SJSA1 (cell line): ENCODE data around the gene VWC2. TPM values are rescaled to one million over a fixed set of nuclear protein-coding genes. Genes with fewer than 3 reads are reported as not detected.

ENCODE experiments used
- DNase-seq, 2 experiments: peaks; one replicate each; pipeline ENCODE4 v3.0.0-alpha.2; 2015 to 2020; ENCODE audit warnings: low spot score in 2 of 2, low read depth in 1 of 2
- H3K27ac ChIP-seq: fragments of 250-450 bp; sonication (Bioruptor Pico); 2 replicates; pipeline ENCODE4 v1.5.1; 2020; ENCODE audit warnings: mild to moderate bottlenecking, moderate library complexity
- H3K27me3 ChIP-seq: fragments of 250-450 bp; sonication (Bioruptor Pico); replicated peaks from 2 replicates; pipeline ENCODE4 v1.5.1; 2020; ENCODE audit warnings: mild to moderate bottlenecking, moderate library complexity
- H3K36me3 ChIP-seq: fragments of 250-450 bp; sonication (Bioruptor Pico); 2 replicates; pipeline ENCODE4 v1.5.1; 2020; ENCODE audit warnings: mild to moderate bottlenecking
- H3K4me1 ChIP-seq: fragments of 250-450 bp; sonication (Bioruptor Pico); replicated peaks from 2 replicates; pipeline ENCODE4 v1.6.1; 2021; ENCODE audit warnings: mild to moderate bottlenecking
- H3K4me3 ChIP-seq: fragments of 250-450 bp; sonication (Bioruptor Pico); 2 replicates; pipeline ENCODE4 v1.5.1; 2020; ENCODE audit warnings: mild to moderate bottlenecking
- H3K9me3 ChIP-seq: fragments of 250-450 bp; sonication (Bioruptor Pico); replicated peaks from 2 replicates; pipeline ENCODE4 v1.5.1; 2020; ENCODE audit warnings: mild to moderate bottlenecking
- total RNA-seq: library from RNA; depleted of rRNA; stranded (reverse); fragments of >200 nt; shearing (Covaris generic); gene quantifications from 2 replicates; pipeline ENCODE4 v1.2.3, GENCODE V29; 2014

The VWC2 gene
- total RNA-seq, 1 experiment from 2014 or later, result not detected

DNA sequence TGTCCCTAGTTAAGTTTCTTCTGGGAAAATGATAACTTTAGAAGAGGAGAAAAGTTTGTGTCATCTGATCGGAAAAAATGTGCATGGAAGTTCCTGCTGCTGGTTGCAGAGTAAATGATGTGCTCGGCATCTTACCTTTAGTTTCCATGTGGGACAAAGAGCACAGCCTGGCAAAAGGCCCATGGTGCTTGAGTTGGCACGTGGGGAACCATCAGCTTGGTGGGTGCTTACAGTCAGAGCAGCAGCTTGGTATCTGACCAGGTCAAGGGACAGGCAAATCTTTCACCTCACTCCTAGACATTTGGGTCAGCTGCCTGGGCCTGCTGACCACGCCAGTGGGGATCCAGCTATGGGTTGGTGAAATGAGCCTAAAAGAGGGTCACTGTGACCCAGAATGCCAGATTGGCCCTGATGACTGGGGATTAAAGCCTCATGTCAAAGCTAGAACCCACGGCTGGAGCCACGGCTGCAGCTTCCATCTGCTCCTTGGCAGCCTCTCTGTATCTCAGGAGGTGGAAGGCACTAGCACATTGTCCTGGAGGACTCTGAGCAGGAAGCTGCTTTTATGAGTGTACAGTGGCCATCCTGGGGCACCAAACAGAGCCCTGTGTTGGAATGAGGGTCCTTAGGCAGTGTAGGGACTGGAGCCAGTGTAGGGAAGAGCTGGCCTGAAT, 24.7 kb downstream of the VWC2 start:
- Histone ChIP-seq H3K27me3 (no peaks in the 10 kb centered on the region), H3K9me3 (no peaks in the 10 kb centered on the region), H3K27ac (no peak overlapping the region), H3K36me3 (no peaks in the 10 kb centered on the region), H3K4me3 (no peak overlapping the region), H3K4me1 (no peaks in the 10 kb centered on the region)
- no peak for DNase-seq

GRCh38 chr7:49800031-49800430, 26.6 kb downstream of the VWC2 start:
- H3K27ac ChIP-seq, result no peak overlapping the region
- H3K36me3 ChIP-seq, result no peaks in the 10 kb centered on the region
- H3K4me3 ChIP-seq, result no peak overlapping the region
- no peaks in the 10 kb centered on the region for H3K27me3 ChIP-seq
- H3K9me3 ChIP-seq, result no peaks in the 10 kb centered on the region
- no peak for DNase-seq
- no peaks in the 10 kb centered on the region for H3K4me1 ChIP-seq

DNA sequence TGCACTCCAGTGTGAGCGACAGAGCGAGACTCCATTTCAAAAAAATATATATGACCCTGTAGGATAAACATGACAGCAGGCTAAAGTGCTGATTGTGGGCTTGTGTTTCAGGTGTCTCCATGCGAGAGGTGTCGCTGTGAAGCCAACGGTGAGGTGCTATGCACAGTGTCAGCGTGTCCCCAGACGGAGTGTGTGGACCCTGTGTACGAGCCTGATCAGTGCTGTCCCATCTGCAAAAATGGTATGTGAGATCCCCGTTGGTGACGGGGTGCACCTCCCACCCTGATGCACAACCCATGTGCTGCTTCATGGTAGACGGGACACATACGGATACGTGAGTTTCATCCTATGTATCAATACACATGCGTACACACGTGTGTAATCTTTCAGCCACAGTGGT, 29.2 kb downstream of the VWC2 start:
- no peak overlapping the region for H3K27ac ChIP-seq
- H3K4me3 ChIP-seq, result no peak overlapping the region
- H3K9me3 ChIP-seq, result no peaks in the 10 kb centered on the region
- no peaks in the 10 kb centered on the region for H3K4me1 ChIP-seq
- H3K27me3 ChIP-seq, result no peaks in the 10 kb centered on the region
- H3K36me3 ChIP-seq, result no peaks in the 10 kb centered on the region
- DNase-seq, result no peak

DNA sequence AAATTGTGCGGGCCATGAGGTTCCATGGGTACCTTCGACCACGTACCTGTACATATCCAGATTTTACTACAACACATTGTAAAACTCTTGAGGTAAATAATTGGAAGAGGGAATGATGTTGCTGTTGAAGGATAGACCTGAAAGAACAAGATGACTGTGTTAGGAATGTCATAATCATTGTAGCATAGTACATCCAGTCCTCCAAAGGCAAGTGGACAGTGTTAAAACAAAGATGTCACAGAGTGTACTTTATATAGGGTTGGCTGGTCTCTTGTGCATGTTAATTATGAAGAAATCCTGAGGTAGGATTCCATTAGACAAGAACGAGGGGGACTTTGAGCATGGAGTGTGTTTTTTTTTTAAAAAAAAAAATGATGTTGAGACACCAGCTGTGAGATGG, 30.4 kb downstream of the VWC2 start:
- Histone ChIP-seq H3K9me3 (no peaks in the 10 kb centered on the region), H3K27ac (no peak overlapping the region), H3K36me3 (no peaks in the 10 kb centered on the region), H3K27me3 (no peaks in the 10 kb centered on the region), H3K4me3 (no peak overlapping the region), H3K4me1 (no peaks in the 10 kb centered on the region)
- no peak for DNase-seq

DNA sequence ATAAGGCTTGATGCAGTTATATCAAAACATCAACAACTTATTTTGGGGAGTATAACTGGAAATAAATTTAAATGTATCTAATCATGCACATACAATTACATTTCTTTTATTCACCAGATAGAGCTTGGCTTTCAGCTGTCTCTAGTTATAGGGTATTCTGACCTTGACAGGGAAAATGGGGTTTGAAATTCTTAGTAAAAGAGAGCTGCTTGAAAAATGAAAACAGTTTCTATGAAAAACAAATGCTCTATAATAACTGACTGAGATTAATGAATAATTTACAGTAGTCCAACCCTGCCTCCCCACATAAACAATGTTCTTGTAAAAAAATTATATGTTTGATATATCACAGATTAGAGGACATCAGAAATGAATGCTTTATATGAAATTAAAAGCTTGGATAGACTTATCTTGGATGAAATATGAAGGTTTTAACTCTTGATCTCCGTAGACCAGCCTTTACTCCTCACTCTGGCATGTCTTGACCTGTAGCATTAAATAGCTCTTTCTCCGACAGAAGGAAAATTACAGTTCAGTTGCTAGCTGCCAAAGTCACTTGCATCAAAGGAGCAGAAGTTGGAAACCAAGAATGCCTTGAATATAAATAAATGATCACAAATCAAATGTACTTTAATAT, 32.1 kb downstream of the VWC2 start:
- Histone ChIP-seq H3K4me1 (no peaks in the 10 kb centered on the region), H3K27ac (no peak overlapping the region), H3K9me3 (no peaks in the 10 kb centered on the region), H3K27me3 (no peaks in the 10 kb centered on the region), H3K4me3 (no peak overlapping the region), H3K36me3 (no peaks in the 10 kb centered on the region)
- DNase-seq, result no peak

DNA sequence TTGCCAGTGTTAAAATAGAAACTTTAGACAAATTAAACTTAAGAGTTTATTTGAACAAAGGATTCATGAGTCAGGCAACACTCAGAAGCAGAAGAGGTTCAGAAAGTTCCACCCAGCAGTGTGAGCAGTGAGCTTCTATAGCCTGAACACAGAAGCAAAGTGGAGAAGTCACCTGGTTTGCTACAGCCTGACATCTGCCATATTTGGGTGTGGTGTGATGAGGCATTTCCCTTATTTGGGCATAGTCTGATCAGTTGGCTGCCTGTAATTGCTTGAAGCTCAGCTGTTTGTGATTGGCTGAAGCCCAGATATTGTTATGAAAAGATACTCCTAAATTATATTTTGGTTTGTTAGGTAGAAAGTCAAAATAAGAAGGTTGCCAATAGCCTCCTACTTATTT, 39.1 kb downstream of the VWC2 start:
- H3K4me3 ChIP-seq, result no peak overlapping the region
- H3K27ac ChIP-seq, result no peak overlapping the region
- H3K4me1 ChIP-seq, result no peaks in the 10 kb centered on the region
- no peaks in the 10 kb centered on the region for H3K27me3 ChIP-seq
- DNase-seq, result no peak
- no peaks in the 10 kb centered on the region for H3K9me3 ChIP-seq
- no peaks in the 10 kb centered on the region for H3K36me3 ChIP-seq

- Histone ChIP-seq H3K36me3 (no peaks in the 10 kb centered on the region), H3K4me1 (no peaks in the 10 kb centered on the region), H3K9me3 (no peaks in the 10 kb centered on the region), H3K4me3 (no peak overlapping the region), H3K27me3 (no peaks in the 10 kb centered on the region), H3K27ac (no peak overlapping the region)
- no peak for DNase-seq
Measured at GRCh38 chr7:49817279-49817678, 43.8 kb downstream of the VWC2 start.

GRCh38 chr7:49821181-49821580, 47.7 kb downstream of the VWC2 start:
- H3K36me3 ChIP-seq, result no peaks in the 10 kb centered on the region
- H3K4me1 ChIP-seq, result no peaks in the 10 kb centered on the region
- H3K9me3 ChIP-seq, result no peaks in the 10 kb centered on the region
- no peak overlapping the region for H3K27ac ChIP-seq
- H3K27me3 ChIP-seq, result no peaks in the 10 kb centered on the region
- no peak for DNase-seq
- H3K4me3 ChIP-seq, result no peak overlapping the region

- H3K9me3 ChIP-seq, result no peaks in the 10 kb centered on the region
- no peaks in the 10 kb centered on the region for H3K4me1 ChIP-seq
- no peak for DNase-seq
- no peak overlapping the region for H3K4me3 ChIP-seq
- no peak overlapping the region for H3K27ac ChIP-seq
- no peaks in the 10 kb centered on the region for H3K27me3 ChIP-seq
- no peaks in the 10 kb centered on the region for H3K36me3 ChIP-seq
Measured at GRCh38 chr7:49822856-49823255, 49.4 kb downstream of the VWC2 start.

DNA sequence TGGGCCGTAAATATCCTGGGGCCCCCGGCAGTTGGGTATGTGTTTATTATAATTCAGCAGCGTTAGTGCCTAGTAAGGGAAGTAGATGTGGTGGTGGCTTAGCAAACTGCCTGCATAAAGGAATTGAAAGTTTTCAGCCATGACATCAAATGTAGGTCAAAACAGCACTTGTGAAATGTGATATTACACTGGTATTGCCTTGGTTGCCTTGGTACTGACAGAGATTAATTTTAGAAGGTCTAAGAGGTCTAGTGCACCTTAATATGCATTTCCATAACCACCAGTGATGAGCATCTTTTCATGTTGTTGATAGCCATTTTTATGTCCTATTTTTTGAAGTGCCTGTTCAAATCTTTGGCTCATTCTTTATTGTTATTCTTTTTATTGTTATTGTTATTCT, 50.1 kb downstream of the VWC2 start:
- Histone ChIP-seq H3K4me3 (no peak overlapping the region), H3K4me1 (no peaks in the 10 kb centered on the region), H3K27me3 (no peaks in the 10 kb centered on the region), H3K9me3 (no peaks in the 10 kb centered on the region), H3K27ac (no peak overlapping the region), H3K36me3 (no peaks in the 10 kb centered on the region)
- no peak for DNase-seq

GRCh38 chr7:49839863-49840645, 66.6 kb downstream of the VWC2 start:
- Histone ChIP-seq H3K27ac (no peak overlapping the region), H3K4me3 (no peak overlapping the region), H3K27me3 (no peaks in the 10 kb centered on the region), H3K9me3 (no peaks in the 10 kb centered on the region), H3K4me1 (no peaks in the 10 kb centered on the region), H3K36me3 (no peaks in the 10 kb centered on the region)
- no peak for DNase-seq

DNA sequence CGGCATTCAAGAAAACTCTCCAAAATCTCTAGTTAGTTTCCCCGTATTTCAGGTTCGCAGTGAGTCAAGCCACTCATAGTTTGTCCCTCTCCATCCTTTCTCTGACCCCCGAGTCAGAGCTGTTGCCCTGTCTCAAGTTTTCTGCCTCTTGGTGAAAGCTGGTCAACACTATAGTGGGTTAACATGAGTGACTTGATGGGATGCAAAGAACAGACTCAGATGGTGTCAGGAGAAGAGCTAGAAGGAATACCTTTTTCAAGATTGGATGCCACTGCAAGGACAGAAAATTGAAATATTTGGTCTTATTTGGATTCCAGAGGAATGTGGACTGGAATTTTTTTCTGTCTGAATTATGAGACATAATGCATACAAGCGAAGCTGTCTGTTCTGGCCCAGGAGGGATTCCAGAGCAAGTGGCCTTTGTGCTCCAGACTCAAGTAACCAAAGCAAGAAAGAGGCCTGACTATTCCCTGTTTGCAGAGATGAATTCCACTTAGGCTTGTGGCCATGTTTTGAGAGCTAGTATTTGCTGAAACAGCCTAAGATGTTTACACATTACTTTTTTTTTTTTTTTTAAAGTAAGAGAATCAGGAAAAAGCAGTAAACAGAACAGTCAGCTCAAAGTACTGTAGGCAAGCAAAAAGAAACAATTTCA, 67.4 kb downstream of the VWC2 start:
- no peak for DNase-seq
- no peaks in the 10 kb centered on the region for H3K9me3 ChIP-seq

GRCh38 chr7:49845626-49846025, 72.2 kb downstream of the VWC2 start:
- Histone ChIP-seq H3K27ac (no peak overlapping the region), H3K9me3 (no peaks in the 10 kb centered on the region), H3K36me3 (no peaks in the 10 kb centered on the region), H3K4me1 (no peaks in the 10 kb centered on the region), H3K4me3 (no peak overlapping the region), H3K27me3 (no peaks in the 10 kb centered on the region)
- no peak for DNase-seq

More for the DNA sequence above, 67.4 kb downstream of the VWC2 start:
- no peaks in the 10 kb centered on the region for H3K36me3 ChIP-seq
- no peaks in the 10 kb centered on the region for H3K27me3 ChIP-seq
- no peak overlapping the region for H3K4me3 ChIP-seq
- H3K27ac ChIP-seq, result no peak overlapping the region
- H3K4me1 ChIP-seq, result no peaks in the 10 kb centered on the region
